A549 (cell line): ENCODE data around the gene TTLL11. TPM values are rescaled to one million over a fixed set of nuclear protein-coding genes. Genes with fewer than 3 reads are reported as not detected.

Experiments used
- ATAC-seq, 2 experiments: fragments of 200-7000 bp in 1 of 2; fragments of >200 bp in 1 of 2; cut with Nextera tagmentation in 1 of 2; cut with Tn5 transposase in 1 of 2; 3 replicates each; pipeline versions ENCODE4 v1.8.0 to v1.9.1; 2018 to 2020; ENCODE audit warnings: mild to moderate bottlenecking in 1 of 2, moderate library complexity in 1 of 2
- CTCF ChIA-PET: fragments of 300-600 bp; sonication (Branson Sonifier 250); formaldehyde crosslinking; extraction: SDS; loops from one replicate; lab custom pipeline; 2021; ENCODE audit warnings: antibody characterized with exemption, inconsistent platforms; lab: Yijun Ruan, JAX
- POLR2A ChIA-PET: fragments of 350-600 bp; formaldehyde crosslinking; extraction: SDS; loops from one replicate; lab custom pipeline; 2021; ENCODE audit warnings: antibody characterized with exemption, inconsistent platforms; lab: Yijun Ruan, JAX
- DNase-seq, 2 experiments: peaks; one replicate each; pipeline versions ENCODE4 v3.0.0 to v3.0.0-alpha.2; 2011 to 2016; ENCODE audit warnings: low read depth in 1 of 2, low spot score in 1 of 2
- FAIRE-seq: peaks from 2 replicates; lab custom pipeline; 2011; peaks lifted over from hg19 to GRCh38; lab: Jason Lieb, UNC
- H3K27ac ChIP-seq, 2 experiments: fragments of >200 bp; sonication (Bioruptor Twin); formaldehyde crosslinking; 3 replicates each; pipeline ENCODE4 v1.5.1; 2016 to 2017
- H3K4me1 ChIP-seq: fragments of >200 bp; sonication (Bioruptor Twin); formaldehyde crosslinking; 3 replicates; pipeline ENCODE4 v1.6.1; 2016
- H3K4me2 ChIP-seq: fragments of >200 bp; sonication (Bioruptor Twin); formaldehyde crosslinking; 3 replicates; pipeline ENCODE4 v1.6.1; 2016
- H3K4me3 ChIP-seq: fragments of >200 bp; sonication (Bioruptor Twin); formaldehyde crosslinking; 3 replicates; pipeline ENCODE4 v1.5.1; 2016
- H3K9me3 ChIP-seq: fragments of >200 bp; sonication (Bioruptor Twin); formaldehyde crosslinking; 3 replicates; pipeline ENCODE4 v1.6.1; 2016
- BHLHE40 ChIP-seq: IDR thresholded peaks from 2 replicates; pipeline ENCODE4 v1.6.1; 2012; ENCODE audit warnings: low read depth, low read length, inconsistent platforms
- CHD2 ChIP-seq: fragments of 150-350 bp; IDR thresholded peaks from 2 replicates; pipeline ENCODE4 v1.6.1; 2014; ENCODE audit warnings: low read length; ENCODE audit not compliant: partially characterized antibody
- EHF ChIP-seq: fragments of 250-450 bp; sonication (Bioruptor Pico); IDR thresholded peaks from 2 replicates; pipeline ENCODE4 v1.5.0; 2020; ENCODE audit warnings: mild to moderate bottlenecking
- EHMT2 ChIP-seq: fragments of 200-600 bp; sonication (generic); IDR thresholded peaks from 2 replicates; pipeline ENCODE4 v1.6.1; 2016; ENCODE audit warnings: antibody characterized with exemption, low read depth, mild to moderate bottlenecking, moderate library complexity
- EP300 ChIP-seq, 2 experiments: fragments of >200 bp; sonication (Bioruptor Twin); formaldehyde crosslinking; IDR thresholded peaks; 2 replicates in 1 of 2; 3 replicates in 1 of 2; pipeline ENCODE4 v1.6.1; 2016 to 2017
- ESRRA ChIP-seq: fragments of 150-350 bp; IDR thresholded peaks from 2 replicates; pipeline ENCODE4 v1.6.1; 2014; ENCODE audit warnings: mild to moderate bottlenecking, low read length, borderline replicate concordance
- FOXS1 ChIP-seq: fragments of 250-450 bp; sonication (Bioruptor Pico); IDR thresholded peaks from 2 replicates; pipeline ENCODE4 v1.5.0; 2020; ENCODE audit warnings: mild to moderate bottlenecking, moderate library complexity
- KDM1A ChIP-seq: fragments of 200-600 bp; sonication (generic); IDR thresholded peaks from 2 replicates; pipeline ENCODE4 v1.6.1; 2016; ENCODE audit warnings: low read depth, mild to moderate bottlenecking
- MAFK ChIP-seq: fragments of 450-650 bp; IDR thresholded peaks from 2 replicates; pipeline ENCODE4 v1.6.1; 2014; ENCODE audit not compliant: partially characterized antibody
- MYC ChIP-seq: IDR thresholded peaks from 2 replicates; pipeline ENCODE4 v1.6.1; 2012; ENCODE audit warnings: mild to moderate bottlenecking, inconsistent platforms, low read length, improper control_type of control experiment, borderline replicate concordance
- NR3C1 ChIP-seq: fragments of >200 bp; sonication (Bioruptor Twin); formaldehyde crosslinking; IDR thresholded peaks from 3 replicates; pipeline ENCODE4 v1.6.1; 2017
- RARB ChIP-seq: fragments of 250-450 bp; sonication (Bioruptor Pico); IDR thresholded peaks from 2 replicates; pipeline ENCODE4 v1.8.0; 2021; ENCODE audit warnings: mild to moderate bottlenecking, moderate library complexity
- RFX5 ChIP-seq: fragments of 450-650 bp; IDR thresholded peaks from 2 replicates; pipeline ENCODE4 v1.7.1; 2014; ENCODE audit warnings: antibody characterized with exemption, mild to moderate bottlenecking, moderate library complexity
- SMC3 ChIP-seq: fragments of >200 bp; sonication (Bioruptor Twin); formaldehyde crosslinking; IDR thresholded peaks from 3 replicates; pipeline ENCODE4 v1.6.1; 2018; ENCODE audit warnings: inconsistent platforms
- TFCP2L1 ChIP-seq: fragments of 250-450 bp; sonication (Bioruptor Pico); IDR thresholded peaks from 2 replicates; pipeline ENCODE4 v1.5.0; 2021; ENCODE audit warnings: mild to moderate bottlenecking
- ZFP36 ChIP-seq: fragments of 450-650 bp; IDR thresholded peaks from 2 replicates; pipeline ENCODE4 v1.6.1; 2014; ENCODE audit warnings: borderline replicate concordance; ENCODE audit not compliant: partially characterized antibody
- ZNF302 ChIP-seq: fragments of 250-450 bp; sonication (Bioruptor Pico); IDR thresholded peaks from 2 replicates; pipeline ENCODE4 v1.9.0; 2021; ENCODE audit warnings: inconsistent platforms, mild to moderate bottlenecking, moderate library complexity
- ZSCAN20 ChIP-seq: fragments of 250-450 bp; sonication (Bioruptor Pico); IDR thresholded peaks from 2 replicates; pipeline ENCODE4 v1.8.0; 2022; ENCODE audit warnings: mild to moderate bottlenecking, moderate library complexity
- WGBS: methylation state at CpG from one replicate; pipeline ENCODE4 v1.1.6; 2017; ENCODE audit errors: missing lambda C conversion rate; 5-methylcytosine and 5-hydroxymethylcytosine counted together
- polyA plus RNA-seq, 4 experiments: library from polyadenylated mRNA; depleted of rRNA in 3 of 4; stranded (reverse); fragments of >200 nt; fragmentation: RNase III in 1 of 4; extraction: RNeasy Plus Mini Kit Qiagen cat#74134 plus additional on column Dnase treatment in 1 of 4; gene quantifications; 2 replicates in 3 of 4; 3 replicates in 1 of 4; pipeline ENCODE4 v1.2.3, GENCODE V29; 2011 to 2017
- TF ChIP-seq, protein P1 (sequence below): IDR thresholded peaks from 2 replicates; pipeline ENCODE4 v1.6.1; 2012
- TF ChIP-seq, protein P2 (sequence below): IDR thresholded peaks from 2 replicates; pipeline ENCODE4 v1.6.1; 2012

The TTLL11 gene
- polyA plus RNA-seq, 2 of the 4 experiments (the other 2 are of a cell fraction), result 1.8 to 2.6 TPM

DNA sequence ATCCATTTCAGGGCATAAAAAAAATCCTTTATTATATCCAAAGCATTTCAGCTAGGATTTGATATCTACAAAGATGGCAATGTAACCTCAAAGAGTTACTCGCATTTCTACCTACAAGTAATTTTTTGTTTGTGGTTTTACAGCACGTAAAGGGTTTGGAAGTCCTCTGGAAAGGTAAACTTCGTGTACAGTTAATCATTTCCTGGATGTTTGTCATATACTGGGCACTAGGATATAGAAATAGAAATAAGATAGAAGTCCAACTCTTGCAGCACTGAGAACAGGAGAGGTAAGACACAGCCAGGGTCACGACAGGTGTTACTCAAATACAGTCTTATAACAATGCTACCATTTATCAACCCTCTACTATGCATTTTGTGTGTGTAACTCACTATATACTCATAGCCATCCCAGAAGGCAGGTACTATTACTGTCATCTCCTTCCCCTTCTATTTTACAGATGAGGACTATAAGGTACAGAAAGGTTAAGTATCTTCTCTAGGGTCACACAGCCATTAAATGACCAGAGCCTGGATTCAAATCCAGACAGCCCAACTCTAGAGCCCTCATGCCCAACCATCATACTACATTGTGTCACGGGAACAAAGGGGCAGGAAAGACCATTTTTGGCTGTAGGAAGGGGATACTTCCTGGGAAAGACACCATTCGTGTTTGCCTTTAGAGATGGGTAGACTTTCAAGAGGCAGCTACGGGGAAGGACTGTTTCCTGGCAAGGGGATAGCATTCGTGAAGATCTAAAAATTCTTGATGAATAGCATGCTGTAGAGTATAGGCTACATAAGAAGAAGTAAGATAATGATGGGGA lies 47.5 kb upstream of the TTLL11 start:
- H3K9me3 ChIP-seq, result no peaks in the 10 kb centered on the region
- H3K4me2 ChIP-seq, result no peak overlapping the region
- TF ChIP-seq, protein P1, sequence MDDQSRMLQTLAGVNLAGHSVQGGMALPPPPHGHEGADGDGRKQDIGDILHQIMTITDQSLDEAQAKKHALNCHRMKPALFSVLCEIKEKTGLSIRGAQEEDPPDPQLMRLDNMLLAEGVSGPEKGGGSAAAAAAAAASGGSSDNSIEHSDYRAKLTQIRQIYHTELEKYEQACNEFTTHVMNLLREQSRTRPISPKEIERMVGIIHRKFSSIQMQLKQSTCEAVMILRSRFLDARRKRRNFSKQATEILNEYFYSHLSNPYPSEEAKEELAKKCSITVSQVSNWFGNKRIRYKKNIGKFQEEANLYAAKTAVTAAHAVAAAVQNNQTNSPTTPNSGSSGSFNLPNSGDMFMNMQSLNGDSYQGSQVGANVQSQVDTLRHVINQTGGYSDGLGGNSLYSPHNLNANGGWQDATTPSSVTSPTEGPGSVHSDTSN, result no peak
- no peak for TF ChIP-seq ZSCAN20
- no peak for TF ChIP-seq NR3C1
- no peak for TF ChIP-seq BHLHE40
- no peak for TF ChIP-seq EHMT2
- TF ChIP-seq CHD2, result no peak
- TF ChIP-seq, protein P2, sequence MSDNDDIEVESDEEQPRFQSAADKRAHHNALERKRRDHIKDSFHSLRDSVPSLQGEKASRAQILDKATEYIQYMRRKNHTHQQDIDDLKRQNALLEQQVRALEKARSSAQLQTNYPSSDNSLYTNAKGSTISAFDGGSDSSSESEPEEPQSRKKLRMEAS, result no peak
- no peak for TF ChIP-seq FOXS1 (CRISPR knock-in tag)
- TF ChIP-seq RFX5, result no peak
- no peak for TF ChIP-seq EHF
- TF ChIP-seq ZNF302 (CRISPR knock-in tag), result no peak
- TF ChIP-seq MAFK, result no peak
- no peak for TF ChIP-seq EP300 (IDR thresholded peaks at IDR 0.05)
- TF ChIP-seq RARB, result no peak
- TF ChIP-seq TFCP2L1, result no peak
- no peak for TF ChIP-seq ZFP36
- TF ChIP-seq ESRRA, result no peak
- TF ChIP-seq, all 56 proteins: peak for 0
- no peak for DNase-seq
- H3K4me3 ChIP-seq, result no peak overlapping the region
- 74% methylated on average over 8 of the region's 8 CpGs for WGBS
- no peaks in the 10 kb centered on the region for H3K4me1 ChIP-seq
- ATAC-seq, result no peak
- POLR2A ChIA-PET, result interaction anchor here (1.2 kb wide), 1 partner anchor 10 kb away, joined by 7 read pairs; no protein-coding TSS in a partner anchor
- no peak overlapping the region for H3K27ac ChIP-seq
- FAIRE-seq, result no peak
- CTCF ChIA-PET, result interaction anchor here (1.9 to 2.0 kb wide), 2 partner anchors 15 to 18 kb away, joined by 5 to 17 read pairs; no protein-coding TSS in a partner anchor

DNA sequence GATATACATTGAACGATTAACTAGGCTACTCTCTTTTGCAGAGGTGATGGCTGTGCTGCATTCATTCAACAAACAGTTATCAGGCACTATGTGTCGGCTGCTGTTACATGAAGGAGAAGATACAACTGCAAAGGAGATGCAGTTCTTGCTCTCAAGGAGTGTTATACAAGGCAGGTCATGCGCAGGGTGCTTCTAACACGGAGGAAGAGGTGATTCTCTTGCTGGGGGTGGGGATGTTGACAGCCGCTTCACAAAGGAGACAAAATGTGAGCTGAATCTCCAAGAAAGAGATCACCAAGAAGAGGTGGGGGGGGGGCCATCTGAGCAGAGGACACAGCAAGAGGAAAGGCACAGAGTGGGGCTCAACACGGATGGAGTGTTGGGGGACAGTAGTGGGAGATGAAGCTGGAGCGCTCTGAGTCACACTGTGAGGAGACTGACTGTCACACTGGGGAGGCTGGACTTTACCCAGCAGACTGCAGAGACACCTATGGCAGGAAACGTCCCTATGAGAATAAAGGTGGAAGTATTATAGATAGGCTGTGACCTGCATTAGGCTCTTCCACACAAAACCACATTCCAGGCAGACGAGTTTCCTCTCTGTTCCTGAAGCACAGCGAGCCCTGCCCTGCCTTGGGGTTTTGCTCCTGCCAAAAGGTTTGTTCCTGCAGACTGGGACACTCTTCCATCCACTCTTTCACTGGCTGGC lies 45.6 kb upstream of the TTLL11 start:
- no peak overlapping the region for H3K4me2 ChIP-seq
- CTCF ChIA-PET, result interaction anchor here (0.8 to 2.0 kb wide), 5 partner anchors 13 to 211 kb away, joined by 3 to 17 read pairs (median 4); no protein-coding TSS in a partner anchor
- H3K4me1 ChIP-seq, result no peaks in the 10 kb centered on the region
- DNase-seq (no peak), FAIRE-seq (no peak), ATAC-seq (no peak)
- POLR2A ChIA-PET, result interaction anchor here (0.6 kb wide), 1 partner anchor 89 kb away, joined by 4 read pairs; no protein-coding TSS in a partner anchor
- H3K4me3 ChIP-seq, result no peak overlapping the region
- no peaks in the 10 kb centered on the region for H3K9me3 ChIP-seq
- TF ChIP-seq KDM1A, result no peak
- no peak for TF ChIP-seq RFX5
- no peak overlapping the region for H3K27ac ChIP-seq
- WGBS, result 60% methylated on average over 10 of the region's 10 CpGs

DNA sequence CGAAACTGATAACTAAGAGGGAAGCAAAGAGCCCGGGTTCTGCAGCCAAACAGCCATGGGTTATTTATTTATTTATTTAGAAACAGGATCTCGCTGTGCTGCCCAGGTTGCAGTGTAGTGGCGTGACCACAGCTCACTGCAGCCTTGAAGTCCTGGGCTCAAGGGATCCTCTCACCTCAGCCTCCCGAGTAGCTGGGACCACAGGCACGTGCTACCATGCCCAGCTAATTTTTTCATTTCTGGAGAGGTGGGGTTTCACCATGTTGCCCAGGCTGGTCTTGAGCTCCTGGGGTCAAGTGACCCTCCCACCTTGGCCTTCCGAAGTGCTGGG lies 42.4 kb upstream of the TTLL11 start:
- Histone ChIP-seq H3K9me3 (no peaks in the 10 kb centered on the region), H3K4me2 (no peak overlapping the region), H3K27ac (no peak overlapping the region), H3K4me1 (no peaks in the 10 kb centered on the region), H3K4me3 (no peak overlapping the region)
- TF ChIP-seq RFX5 (no peak), ESRRA (no peak), SMC3 (no peak), MYC (no peak)
- CTCF ChIA-PET, result interaction anchor here (0.6 to 6.2 kb wide), 5 partner anchors 12 to 863 kb away, joined by 3 to 86 read pairs (median 11); partner anchors contain the start of genes MRRF and RBM18
- DNase-seq (no peak), ATAC-seq (no peak), FAIRE-seq (no peak)
- POLR2A ChIA-PET, result no interaction called here
- WGBS, result 62% methylated on average over 7 of the region's 7 CpGs
